Keratinocyte (primary cell): ENCODE results near the gene PLAC1. TPM values are rescaled to one million over a fixed set of nuclear protein-coding genes. Genes with fewer than 3 reads are reported as not detected.
A peak's percentile ranks its signal among the peaks of the same experiment; 100 is the strongest.

Source experiments
- DNase-seq: peaks from one replicate; pipeline ENCODE4 v3.0.0-alpha.2; 2011; ENCODE audit warnings: low read depth, missing footprints, low spot score
- FAIRE-seq: peaks from 2 replicates; lab custom pipeline; 2011; peaks lifted over from hg19 to GRCh38; lab: Jason Lieb, UNC
- H2AFZ ChIP-seq: 2 replicates; pipeline ENCODE4 v1.6.0; 2012; ENCODE audit warnings: low read length, control low read depth, inconsistent platforms; ENCODE audit not compliant: control insufficient read depth
- H3K27ac ChIP-seq: 2 replicates; pipeline ENCODE4 v1.5.1; 2011; ENCODE audit warnings: low read length; ENCODE audit not compliant: control insufficient read depth, insufficient read depth
- H3K27me3 ChIP-seq: 3 replicates; pipeline ENCODE4 v1.6.0; 2011; ENCODE audit warnings: low read length; ENCODE audit not compliant: control insufficient read depth, insufficient read depth; ENCODE audit errors: extremely low read depth
- H3K36me3 ChIP-seq, 2 experiments: 2 replicates in 1 of 2; 3 replicates in 1 of 2; pipeline ENCODE4 v1.5.1; 2011; ENCODE audit warnings: low read length in 2 of 2, mild to moderate bottlenecking in 1 of 2; ENCODE audit not compliant: control insufficient read depth in 2 of 2, insufficient read depth in 2 of 2; ENCODE audit errors: extremely low read depth in 1 of 2
- H3K4me1 ChIP-seq: 3 replicates; pipeline ENCODE4 v1.5.1; 2011; ENCODE audit warnings: low read length; ENCODE audit not compliant: control insufficient read depth, insufficient read depth; ENCODE audit errors: extremely low read depth
- H3K4me2 ChIP-seq: 3 replicates; pipeline ENCODE4 v1.6.0; 2011; ENCODE audit warnings: low read depth, low read length; ENCODE audit not compliant: control insufficient read depth, insufficient read depth; ENCODE audit errors: extremely low read depth
- H3K4me3 ChIP-seq, 3 experiments: fragments of 200-600 bp in 1 of 3; sonication (generic) in 1 of 3; 2 replicates in 2 of 3; 3 replicates in 1 of 3; pipeline ENCODE4 v1.5.1; 2011 to 2016; ENCODE audit warnings: low read length in 3 of 3, mild to moderate bottlenecking in 3 of 3, control low read depth in 2 of 3, inconsistent platforms in 1 of 3, low read depth in 1 of 3, mixed read lengths in 1 of 3, mixed run types in 1 of 3, moderate library complexity in 1 of 3; ENCODE audit not compliant: control insufficient read depth in 2 of 3, insufficient read depth in 2 of 3; ENCODE audit errors: extremely low read depth in 1 of 3
- H3K79me2 ChIP-seq: 2 replicates; pipeline ENCODE4 v1.6.0; 2012; ENCODE audit warnings: low read length; ENCODE audit not compliant: control insufficient read depth, insufficient read depth
- H3K9ac ChIP-seq: 3 replicates; pipeline ENCODE4 v1.6.0; 2011; ENCODE audit warnings: low read length; ENCODE audit not compliant: control insufficient read depth, insufficient read depth; ENCODE audit errors: extremely low read depth
- H3K9me1 ChIP-seq: 3 replicates; pipeline ENCODE4 v1.6.0; 2011; ENCODE audit warnings: low read length; ENCODE audit not compliant: control insufficient read depth, insufficient read depth; ENCODE audit errors: extremely low read depth
- H3K9me3 ChIP-seq: 2 replicates; pipeline ENCODE4 v1.5.1; 2012; ENCODE audit warnings: low read depth, low read length; ENCODE audit not compliant: control insufficient read depth
- H4K20me1 ChIP-seq: 3 replicates; pipeline ENCODE4 v1.6.0; 2011; ENCODE audit warnings: low read length; ENCODE audit not compliant: control insufficient read depth, insufficient read depth; ENCODE audit errors: extremely low read depth
- CTCF ChIP-seq, 3 experiments: IDR thresholded peaks in 1 of 3; conservative IDR thresholded peaks in 1 of 3; optimal IDR thresholded peaks in 1 of 3; 2 replicates in 2 of 3; 3 replicates in 1 of 3; pipeline versions ENCODE3 to v1.5.1; 2011; ENCODE audit warnings: low read length in 3 of 3, mild to moderate bottlenecking in 3 of 3, moderate library complexity in 2 of 3, control low read depth in 1 of 3, inconsistent platforms in 1 of 3; ENCODE audit not compliant: insufficient read depth in 2 of 3; ENCODE audit errors: extremely low read depth in 1 of 3
- EZH2 ChIP-seq: IDR thresholded peaks from one replicate; pipeline ENCODE4 v1.6.1; 2012; ENCODE audit warnings: inconsistent platforms, mild to moderate bottlenecking, low read length, moderate library complexity
- dilution Hi-C: fragments of 300-500 bp; cut with MboI; formaldehyde crosslinking; loops from one replicate; pipeline ENCODE4 v1.7.0; 2020; ENCODE audit warnings: low sequenced_read_pairs; ENCODE audit not compliant: extremely low pct_ligation_motif_present
- polyA plus RNA-seq, 5 experiments: library from polyadenylated mRNA; depleted of rRNA in 3 of 5; stranded (reverse) in 3 of 5; stranded (forward) in 1 of 5; unstranded in 1 of 5; fragments of >200 nt; gene quantifications; 1 replicate in 1 of 5; 2 replicates in 3 of 5; 3 replicates in 1 of 5; pipeline versions ENCODE4 v1.2.1 to v1.2.3, GENCODE V29; 2011 to 2012; ENCODE audit warnings: missing spikeins in 2 of 5, low read depth in 1 of 5, low replicate concordance in 1 of 5

Gene PLAC1
- polyA plus RNA-seq, 1 donor (not counting 4 experiments of a cell fraction or from before 2014, with no cell fraction given), result 8.5 TPM

GRCh38 chrX:134552351-134552750 lies 105.9 kb downstream of the PLAC1 start:
- H3K9ac ChIP-seq, result no peak overlapping the region
- dilution Hi-C loops, result no loop called here
- peaks cover 4% of the 10 kb centered on the region for H3K79me2 ChIP-seq
- peaks cover 18% of the 10 kb centered on the region for H3K4me1 ChIP-seq
- H3K36me3 ChIP-seq, result no peaks in the 10 kb centered on the region
- DNase-seq, result no peak
- no peak for FAIRE-seq
- TF ChIP-seq CTCF (optimal IDR thresholded peaks at IDR 0.05 in 1 of 3, IDR thresholded peaks at IDR 0.05 in 1 of 3, conservative IDR thresholded peaks at IDR 0.05 in 1 of 3; ENCODE audit: extremely low read depth in 1 of 3, insufficient read depth in 2 of 3, low read length in 3 of 3), result no peak
- TF ChIP-seq EZH2, result no peak
- H3K9me1 ChIP-seq, result no peaks in the 10 kb centered on the region
- H3K4me2 ChIP-seq, result no peak overlapping the region
- no peak overlapping the region for H3K27ac ChIP-seq
- H3K9me3 ChIP-seq, result no peaks in the 10 kb centered on the region
- no peaks in the 10 kb centered on the region for H3K27me3 ChIP-seq
- no peak overlapping the region for H3K4me3 ChIP-seq
- H4K20me1 ChIP-seq, result no peaks in the 10 kb centered on the region
- no peak overlapping the region for H2AFZ ChIP-seq

DNA sequence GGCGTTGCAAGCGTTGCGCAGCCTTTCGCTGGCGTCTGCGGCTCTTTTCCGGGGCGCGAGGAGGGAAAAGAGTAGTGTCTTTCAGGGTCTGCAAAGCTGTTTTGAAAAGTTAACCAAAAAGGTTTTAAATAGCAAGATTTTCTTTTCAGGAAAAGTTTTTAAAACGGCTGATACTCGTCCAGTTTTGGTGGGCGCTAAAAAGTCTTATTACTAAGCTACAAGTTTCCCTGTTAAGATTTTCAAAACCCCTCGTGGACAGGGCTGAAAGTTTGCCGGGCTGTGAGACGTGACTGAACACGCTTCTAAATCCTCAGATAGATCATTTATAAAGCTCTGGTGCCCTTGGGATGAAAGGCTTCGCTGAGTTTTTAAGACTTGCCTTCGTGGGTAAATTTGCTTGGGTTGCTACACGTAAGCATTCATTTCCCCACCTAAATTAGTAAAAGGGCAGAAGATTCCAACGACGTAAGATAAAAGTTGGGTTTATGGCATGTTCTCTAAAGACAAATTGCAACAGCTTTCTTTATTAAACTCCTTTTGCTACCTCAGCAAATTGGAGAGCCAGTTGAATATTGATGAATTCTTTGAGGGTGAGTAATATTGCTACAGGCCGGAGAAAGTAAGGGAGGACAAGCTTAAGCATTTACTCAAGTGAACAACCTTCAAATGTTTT lies 106.8 kb downstream of the PLAC1 start:
- DNase-seq (no peak), FAIRE-seq (peak; percentile 23)
- peak overlapping the region in 2 of 3 experiments; percentile 39 to 57 for H3K4me3 ChIP-seq
- dilution Hi-C loops, result no loop called here
- peak overlapping the region; percentile 29 for H3K27ac ChIP-seq
- TF ChIP-seq CTCF (optimal IDR thresholded peaks at IDR 0.05 in 1 of 3, IDR thresholded peaks at IDR 0.05 in 1 of 3, conservative IDR thresholded peaks at IDR 0.05 in 1 of 3; ENCODE audit: extremely low read depth in 1 of 3, insufficient read depth in 2 of 3, low read length in 3 of 3) (no peak), EZH2 (no peak)
- peaks cover 20% of the 10 kb centered on the region for H3K4me1 ChIP-seq
- no peaks in the 10 kb centered on the region for H4K20me1 ChIP-seq
- no peaks in the 10 kb centered on the region for H3K36me3 ChIP-seq
- H3K4me2 ChIP-seq, result peak overlapping the region; percentile 60
- H2AFZ ChIP-seq, result peak overlapping the region; percentile 2
- no peaks in the 10 kb centered on the region for H3K9me1 ChIP-seq
- peak overlapping the region; percentile 4 for H3K9ac ChIP-seq
- H3K79me2 ChIP-seq, result peaks cover 4% of the 10 kb centered on the region
- H3K9me3 ChIP-seq, result no peaks in the 10 kb centered on the region
- no peaks in the 10 kb centered on the region for H3K27me3 ChIP-seq
